IPS DF 6.9 (cell line): ENCODE data around the gene ABCE1.

Experiments
- DNase-seq: peaks from one replicate; pipeline ENCODE4 v3.0.0-alpha.2; 2013; ENCODE audit warnings: low read depth, low spot score
- H3K27ac ChIP-seq: one replicate; pipeline ENCODE4 v1.5.1; 2013; ENCODE audit warnings: low read length, control low read depth
- H3K27me3 ChIP-seq: 2 replicates; pipeline ENCODE4 v1.6.1; 2013; ENCODE audit warnings: mild to moderate bottlenecking, low read length; ENCODE audit not compliant: control insufficient read depth, insufficient read depth
- H3K36me3 ChIP-seq: 2 replicates; pipeline ENCODE4 v1.6.1; 2013; ENCODE audit warnings: low read length; ENCODE audit not compliant: control insufficient read depth, insufficient read depth
- H3K4me1 ChIP-seq: 2 replicates; pipeline ENCODE4 v1.6.1; 2013; ENCODE audit warnings: low read length; ENCODE audit not compliant: control insufficient read depth, insufficient read depth
- H3K4me3 ChIP-seq: 2 replicates; pipeline ENCODE4 v1.5.1; 2013; ENCODE audit warnings: mild to moderate bottlenecking, low read length
- H3K9me3 ChIP-seq: 2 replicates; pipeline ENCODE4 v1.6.1; 2013; ENCODE audit warnings: low read length, inconsistent platforms; ENCODE audit not compliant: control insufficient read depth, insufficient read depth
- WGBS: extraction: QIAGEN DNeasy Blood & Tissue Kit; methylation state at CpG from one replicate; pipeline ENCODE4 v1.1.7; 2013; ENCODE audit warnings: mixed read lengths, missing lambda C conversion rate; ENCODE audit not compliant: insufficient read length, insufficient coverage; 5-methylcytosine and 5-hydroxymethylcytosine counted together

Gene ABCE1

DNA sequence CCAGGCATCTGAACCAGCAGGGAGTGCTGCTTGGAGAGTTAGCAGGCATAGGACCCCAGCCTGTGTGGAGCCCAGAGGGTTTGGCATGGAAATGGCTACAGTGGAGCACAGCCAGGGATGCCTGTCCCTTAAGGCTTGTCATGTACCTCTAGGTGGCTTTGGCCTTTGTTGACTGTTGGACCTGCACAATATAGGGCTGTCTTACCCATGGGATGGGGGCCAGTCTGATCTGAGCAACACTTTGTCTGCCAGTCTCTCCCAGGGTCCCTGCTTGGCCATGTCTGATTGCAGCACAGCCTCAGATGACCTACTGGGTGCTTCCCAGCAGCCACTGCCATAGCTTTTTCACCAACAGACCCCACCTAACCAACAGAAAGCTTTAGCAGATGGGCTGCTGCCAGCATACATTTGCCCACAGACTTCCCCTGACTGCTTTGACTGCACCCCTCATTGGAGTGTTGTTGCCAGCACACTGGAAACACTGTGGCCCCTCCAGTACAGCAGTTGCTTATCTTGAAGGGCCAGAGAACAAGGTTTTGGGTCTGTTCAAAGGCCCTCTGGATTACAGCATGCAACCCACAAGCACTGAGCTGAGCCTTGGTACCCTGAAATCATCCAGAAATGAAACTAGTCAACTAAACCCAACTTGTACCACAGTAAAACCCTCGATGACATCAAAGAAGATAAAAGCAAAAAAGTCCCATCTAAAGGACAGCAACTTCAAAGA lies 22.2 kb upstream of the ABCE1 start:
- no peak overlapping the region for H3K4me3 ChIP-seq
- no peaks in the 10 kb centered on the region for H3K36me3 ChIP-seq
- WGBS, result no CpG with 5 or more reads among the region's 1 CpG
- no peak for DNase-seq
- no peaks in the 10 kb centered on the region for H3K27me3 ChIP-seq
- H3K27ac ChIP-seq, result no peak overlapping the region
- H3K4me1 ChIP-seq, result no peaks in the 10 kb centered on the region
- no peaks in the 10 kb centered on the region for H3K9me3 ChIP-seq

GRCh38 chr4:145076469-145076855 lies 21.6 kb upstream of the ABCE1 start:
- no peak overlapping the region for H3K4me3 ChIP-seq
- no peaks in the 10 kb centered on the region for H3K4me1 ChIP-seq
- no peaks in the 10 kb centered on the region for H3K36me3 ChIP-seq
- no peak for DNase-seq
- WGBS, result no CpG with 5 or more reads among the region's 2 CpGs
- no peak overlapping the region for H3K27ac ChIP-seq
- no peaks in the 10 kb centered on the region for H3K27me3 ChIP-seq
- H3K9me3 ChIP-seq, result no peaks in the 10 kb centered on the region

DNA sequence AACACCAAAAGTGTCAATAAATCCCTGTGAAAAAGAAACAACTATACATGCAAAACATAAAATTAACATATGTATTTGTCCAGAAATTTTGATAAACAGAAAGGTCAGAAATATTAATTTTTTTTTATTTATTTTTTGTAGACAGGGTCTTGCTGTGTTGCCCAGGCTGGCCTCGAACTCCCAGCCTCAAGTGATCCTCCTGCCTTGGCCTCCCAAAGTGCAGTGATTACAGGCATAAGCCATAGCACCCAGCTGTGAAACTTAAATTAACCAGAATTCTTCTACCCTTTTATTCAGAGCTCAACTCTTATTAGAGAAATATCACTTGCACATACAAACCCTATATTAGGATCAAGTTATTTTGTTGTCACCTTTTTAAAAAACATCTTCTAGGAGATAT lies 16.4 kb upstream of the ABCE1 start:
- Histone ChIP-seq H3K4me3 (no peak overlapping the region), H3K4me1 (no peaks in the 10 kb centered on the region), H3K27me3 (no peaks in the 10 kb centered on the region), H3K9me3 (no peaks in the 10 kb centered on the region), H3K36me3 (no peaks in the 10 kb centered on the region), H3K27ac (no peak overlapping the region)
- DNase-seq, result no peak
- WGBS, result no CpG with 5 or more reads among the region's 1 CpG

DNA sequence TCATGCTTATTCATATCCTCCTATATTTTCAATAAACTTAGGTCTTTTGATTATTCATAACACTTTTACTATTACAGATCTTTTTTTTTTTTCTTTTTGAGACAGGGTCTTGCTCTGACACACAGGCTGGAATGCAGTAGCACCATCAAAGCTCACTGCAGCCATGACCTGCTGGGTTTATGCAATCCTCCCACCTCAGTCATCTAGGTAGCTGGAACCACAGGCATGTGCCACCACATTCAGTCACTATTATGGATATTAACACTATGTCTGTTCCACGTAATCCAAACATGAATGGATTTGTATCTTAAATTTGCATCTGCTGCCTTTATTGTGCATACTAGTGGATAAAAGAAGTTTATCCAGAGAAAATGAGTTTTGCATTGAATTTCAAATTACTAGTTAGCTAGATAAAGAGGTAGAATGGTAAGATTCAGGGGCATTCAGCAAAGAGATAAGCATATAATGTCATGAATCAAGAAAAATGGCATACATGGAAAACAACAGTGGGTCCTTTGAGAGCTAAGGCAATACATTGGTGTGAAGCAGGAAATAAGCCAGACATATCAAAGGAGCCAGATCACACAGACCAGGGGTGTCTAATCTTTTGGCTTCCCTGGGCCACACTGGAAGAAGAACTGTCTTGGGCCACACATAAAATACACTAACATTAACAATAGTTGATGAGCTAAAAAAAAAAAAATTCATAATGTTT lies 14.1 kb upstream of the ABCE1 start:
- Histone ChIP-seq H3K4me1 (no peaks in the 10 kb centered on the region), H3K27ac (no peak overlapping the region), H3K36me3 (no peaks in the 10 kb centered on the region), H3K27me3 (no peaks in the 10 kb centered on the region), H3K9me3 (no peaks in the 10 kb centered on the region), H3K4me3 (no peak overlapping the region)
- DNase-seq, result no peak
- WGBS, result no CpG with 5 or more reads among the region's 1 CpG

DNA sequence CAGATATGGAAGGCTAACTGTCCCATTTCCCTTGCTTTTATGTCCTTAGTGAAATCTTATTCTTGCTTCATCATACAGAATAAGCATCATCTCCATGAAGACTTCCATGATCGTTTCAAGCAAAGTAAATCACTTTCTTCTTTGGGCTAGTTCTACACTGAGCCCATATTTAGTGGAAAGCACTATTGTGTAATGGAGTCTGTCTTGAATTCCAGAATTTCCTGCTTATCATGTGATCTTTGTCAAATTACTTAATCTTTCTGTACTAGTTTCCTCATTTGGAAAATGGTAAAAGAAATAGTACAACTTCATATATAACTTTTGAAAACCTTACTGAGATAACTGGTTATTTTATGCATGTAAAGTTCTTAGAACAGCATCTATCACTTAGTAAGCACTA lies 7.7 kb upstream of the ABCE1 start:
- Histone ChIP-seq H3K36me3 (peaks cover 7% of the 10 kb centered on the region; the same call in 1 of the 2 replicates), H3K4me3 (no peak overlapping the region), H3K9me3 (no peaks in the 10 kb centered on the region), H3K27ac (no peak overlapping the region), H3K4me1 (no peaks in the 10 kb centered on the region), H3K27me3 (no peaks in the 10 kb centered on the region)
- WGBS, result no CpG with 5 or more reads among the region's 1 CpG
- no peak for DNase-seq

DNA sequence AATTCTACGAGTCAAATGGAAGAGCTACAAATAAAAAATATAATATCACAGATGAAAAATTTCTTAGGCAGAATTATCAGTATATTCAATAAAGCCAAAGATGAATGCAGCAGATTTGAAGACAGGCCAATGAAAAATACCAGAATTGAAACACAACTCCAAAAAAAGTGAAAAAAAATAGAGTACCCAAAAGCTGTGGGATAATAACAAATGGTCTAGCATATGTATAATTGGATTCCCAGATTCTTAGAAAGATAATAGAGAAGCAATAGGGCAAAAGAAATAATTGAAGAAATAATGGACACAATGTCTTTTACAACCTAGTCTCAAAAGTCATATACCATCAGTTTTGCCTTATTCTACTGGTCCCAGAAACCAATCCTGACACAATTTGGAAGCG lies 4.5 kb upstream of the ABCE1 start:
- Histone ChIP-seq H3K4me3 (no peak overlapping the region), H3K36me3 (peaks cover 7% of the 10 kb centered on the region; the same call in 1 of the 2 replicates), H3K27ac (no peak overlapping the region), H3K9me3 (no peaks in the 10 kb centered on the region), H3K4me1 (no peaks in the 10 kb centered on the region), H3K27me3 (no peaks in the 10 kb centered on the region)
- no CpG with 5 or more reads among the region's 2 CpGs for WGBS
- DNase-seq, result no peak

DNA sequence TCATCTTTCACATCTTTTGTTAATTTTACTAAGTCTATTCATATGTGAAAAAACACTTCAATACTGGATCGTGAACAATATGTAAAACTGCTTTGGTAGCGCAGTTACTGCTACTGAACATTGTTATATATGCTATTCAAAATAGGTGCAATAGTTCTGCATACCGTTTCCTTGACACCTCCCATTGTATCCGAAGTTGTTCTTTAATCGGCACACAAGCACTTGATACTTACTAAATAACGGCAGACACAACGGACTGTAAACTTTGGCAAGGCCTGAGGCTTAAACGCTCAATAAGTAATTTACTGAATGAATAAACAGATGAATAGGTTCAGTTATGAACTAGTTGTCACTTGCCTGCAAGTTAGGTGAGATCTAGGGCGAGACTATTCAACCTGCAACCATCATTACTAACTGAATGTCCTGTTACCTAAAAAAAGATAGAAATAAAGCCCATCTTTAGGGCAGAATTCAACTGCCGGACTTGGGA lies 735 bp upstream of the ABCE1 start:
- Histone ChIP-seq H3K4me3 (peak overlapping the region; percentile 90; the same call in 1 of the 2 replicates), H3K9me3 (no peaks in the 10 kb centered on the region), H3K36me3 (peaks cover 7% of the 10 kb centered on the region; the same call in 1 of the 2 replicates), H3K27me3 (no peaks in the 10 kb centered on the region), H3K4me1 (no peaks in the 10 kb centered on the region), H3K27ac (no peak overlapping the region)
- no peak for DNase-seq
- WGBS, result no CpG with 5 or more reads among the region's 10 CpGs

DNA sequence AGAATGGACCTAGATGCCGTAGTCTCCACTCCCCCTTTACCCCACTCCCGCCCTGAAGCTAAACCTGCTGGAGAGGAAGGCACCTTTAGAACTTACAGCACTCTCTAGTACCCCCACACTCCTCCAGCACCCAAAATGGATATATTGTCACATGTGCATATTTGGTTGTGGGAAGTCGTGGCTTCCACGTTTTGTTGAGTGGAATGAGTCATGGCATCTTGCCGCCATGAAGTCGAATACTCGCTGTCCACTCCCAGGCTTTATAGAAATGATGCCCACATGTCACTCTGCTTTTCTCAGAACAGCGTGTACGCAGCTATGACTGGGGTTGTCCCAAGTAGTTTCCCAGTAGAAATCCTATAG lies 545 bp downstream of the ABCE1 start:
- no peaks in the 10 kb centered on the region for H3K4me1 ChIP-seq
- peaks cover 3% of the 10 kb centered on the region; the same call in 1 of the 2 replicates for H3K36me3 ChIP-seq
- no CpG with 5 or more reads among the region's 9 CpGs for WGBS
- no peak for DNase-seq
- no peaks in the 10 kb centered on the region for H3K27me3 ChIP-seq
- no peaks in the 10 kb centered on the region for H3K9me3 ChIP-seq
- peak overlapping the region; percentile 90 for H3K4me3 ChIP-seq
- H3K27ac ChIP-seq, result no peak overlapping the region

GRCh38 chr4:145099653-145100052 lies 1.5 kb downstream of the ABCE1 start:
- no peak for DNase-seq

DNA sequence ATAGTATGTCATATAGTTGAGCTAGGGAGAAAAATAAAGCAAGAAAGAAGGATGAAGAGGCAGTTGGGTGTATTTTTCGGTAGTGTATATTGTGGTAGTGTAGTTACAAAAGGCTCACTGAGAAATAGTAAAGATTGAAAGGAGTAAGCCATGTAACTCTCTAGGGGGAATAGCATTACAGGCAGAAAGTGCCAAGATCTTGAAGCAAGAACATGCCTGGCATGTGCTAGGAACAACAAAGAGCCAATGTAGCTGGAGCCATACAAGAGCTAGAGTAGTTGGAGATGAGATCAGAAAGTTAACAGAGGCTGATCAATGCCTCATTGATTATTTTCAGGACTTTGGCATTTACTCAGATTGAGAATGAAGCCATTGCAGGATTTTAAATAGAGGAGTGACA lies 3.0 kb downstream of the ABCE1 start:
- no peaks in the 10 kb centered on the region; the same call in 1 of the 2 replicates for H3K36me3 ChIP-seq
- no peak for DNase-seq
- H3K4me3 ChIP-seq, result no peak overlapping the region
- H3K4me1 ChIP-seq, result no peaks in the 10 kb centered on the region
- H3K9me3 ChIP-seq, result no peaks in the 10 kb centered on the region
- 100% methylated on average over 1 of the region's 1 CpG for WGBS
- H3K27ac ChIP-seq, result no peak overlapping the region
- H3K27me3 ChIP-seq, result no peaks in the 10 kb centered on the region

More at GRCh38 chr4:145099653-145100052, 1.5 kb downstream of the ABCE1 start:
- no peaks in the 10 kb centered on the region for H3K9me3 ChIP-seq
- peaks cover 3% of the 10 kb centered on the region; the same call in 1 of the 2 replicates for H3K36me3 ChIP-seq
- H3K4me3 ChIP-seq, result no peak overlapping the region
- WGBS, result no CpG with 5 or more reads among the region's 5 CpGs
- H3K27me3 ChIP-seq, result no peaks in the 10 kb centered on the region
- H3K27ac ChIP-seq, result no peak overlapping the region
- no peaks in the 10 kb centered on the region for H3K4me1 ChIP-seq
